Sigmoid colon (tissue), 7 donors: ENCODE measurements around the gene UTP3. TPM values are rescaled to one million over a fixed set of nuclear protein-coding genes. Genes with fewer than 3 reads are reported as not detected.
"Not testable (repeated sequence)": the region's sequence is repeated elsewhere in the genome, so short reads cannot be mapped to it uniquely, and the experiment has no call there.

ENCODE experiments used
- DNase-seq: peaks from one replicate; pipeline ENCODE4 v3.0.0-alpha.2; 2019
- H3K27ac ChIP-seq, 4 donors: fragments of 200-600 bp; sonication (generic); one replicate each; pipeline ENCODE4 v1.5.1; 2016 to 2019; ENCODE audit warnings: mild to moderate bottlenecking in 1 of 4
- H3K27me3 ChIP-seq, 3 donors: fragments of 200-600 bp; sonication (generic); one replicate each; pipeline ENCODE4 v1.5.1; 2019; ENCODE audit warnings: mild to moderate bottlenecking in 1 of 3
- H3K36me3 ChIP-seq, 4 donors: fragments of 200-600 bp; sonication (generic); one replicate each; pipeline ENCODE4 v1.5.1; 2016 to 2019
- H3K4me1 ChIP-seq, 4 donors: fragments of 200-600 bp; sonication (generic); one replicate each; pipeline ENCODE4 v1.5.1; 2017 to 2019
- H3K4me3 ChIP-seq, 4 donors: fragments of 200-600 bp; sonication (generic); one replicate each; pipeline ENCODE4 v1.5.1; 2017 to 2019; ENCODE audit warnings: mild to moderate bottlenecking in 2 of 4, moderate library complexity in 1 of 4
- H3K9me3 ChIP-seq, 4 donors: fragments of 200-600 bp in 3 of 4; sonication (generic) in 3 of 4; one replicate each; pipeline versions ENCODE4 v1.5.1 to v1.6.1; 2013 to 2019
- EP300 ChIP-seq, 4 donors: sonication (generic); formaldehyde crosslinking; IDR thresholded peaks; one replicate each; pipeline ENCODE4 v1.6.1; 2017; ENCODE audit warnings: antibody characterized with exemption in 4 of 4
- POLR2A ChIP-seq, 2 donors: fragments of 450-650 bp; IDR thresholded peaks; one replicate each; pipeline ENCODE4 v1.6.1; 2016; ENCODE audit warnings: antibody characterized with exemption in 2 of 2, mild to moderate bottlenecking in 2 of 2, moderate library complexity in 2 of 2
- POLR2AphosphoS5 ChIP-seq, 4 donors: sonication (generic); formaldehyde crosslinking; IDR thresholded peaks; one replicate each; pipeline ENCODE4 v1.6.1; 2017; ENCODE audit warnings: antibody characterized with exemption in 4 of 4
- WGBS, 2 donors: extraction: QIAGEN DNeasy Blood & Tissue Kit; methylation state at CpG; one replicate each; pipeline ENCODE4 v1.1.7; 2013; 5-methylcytosine and 5-hydroxymethylcytosine counted together
- intact Hi-C: fragments of 100-400 bp; cut with DNase I; formaldehyde crosslinking; loops from one replicate; pipeline ENCODE4 v1.15.1; 2023
- polyA plus RNA-seq, 3 donors: library from polyadenylated mRNA; stranded (reverse); fragments of 200-250 nt; gene quantifications; one replicate each; pipeline ENCODE4 v1.2.3, GENCODE V29; 2013
- total RNA-seq, 4 donors: library from RNA; depleted of rRNA; stranded (reverse); fragments of >200 nt; gene quantifications; one replicate each; pipeline ENCODE4 v1.1.0, GENCODE V29; 2016
- TF ChIP-seq, protein P1 (sequence below), 4 experiments: fragments of 450-650 bp in 3 of 4; fragments of 200-600 bp in 1 of 4; IDR thresholded peaks; one replicate each; pipeline ENCODE4 v1.5.1; 2016 to 2019; ENCODE audit warnings: antibody characterized with exemption in 4 of 4, mild to moderate bottlenecking in 3 of 4, moderate library complexity in 2 of 4
- donor health status: healthy with polysubstance abuse.
- donor health status: Bipolar disorder and iron deficiency.
- donor health status: healthy.

UTP3 gene
- total and polyA plus RNA-seq, 7 donors = 13.4 to 31.8 (median 15.3) TPM

DNA sequence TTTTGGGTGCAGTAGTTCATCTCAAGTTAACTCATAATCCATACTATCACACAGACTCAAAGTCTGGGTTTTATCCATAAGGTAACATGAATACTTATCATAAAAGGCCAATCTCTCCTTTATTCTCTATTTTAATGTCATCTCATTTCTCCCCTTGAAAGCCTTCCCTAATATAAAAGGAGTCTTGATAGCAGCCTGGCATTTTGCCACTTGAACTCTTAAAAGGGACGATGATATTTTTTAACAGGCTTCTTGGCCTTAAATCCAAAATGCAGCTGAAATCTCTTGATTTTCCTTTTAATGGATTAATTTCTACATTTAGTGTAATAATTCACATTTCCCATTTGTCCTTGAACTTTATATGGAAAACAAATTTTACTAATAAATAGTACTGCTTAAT lies 13.6 kb upstream of the UTP3 start:
- Histone ChIP-seq H3K27ac (no peak overlapping the region), H3K36me3 (no peaks in the 10 kb centered on the region), H3K9me3 (no peaks in the 10 kb centered on the region), H3K4me1 (no peaks in the 10 kb centered on the region), H3K4me3 (no peak overlapping the region), H3K27me3 (no peaks in the 10 kb centered on the region)
- 74 to 79% methylated on average over 1 of the region's 1 CpG for WGBS, 2 donors
- no peak for TF ChIP-seq POLR2A (IDR thresholded peaks at IDR 0.05)
- TF ChIP-seq, protein P1, sequence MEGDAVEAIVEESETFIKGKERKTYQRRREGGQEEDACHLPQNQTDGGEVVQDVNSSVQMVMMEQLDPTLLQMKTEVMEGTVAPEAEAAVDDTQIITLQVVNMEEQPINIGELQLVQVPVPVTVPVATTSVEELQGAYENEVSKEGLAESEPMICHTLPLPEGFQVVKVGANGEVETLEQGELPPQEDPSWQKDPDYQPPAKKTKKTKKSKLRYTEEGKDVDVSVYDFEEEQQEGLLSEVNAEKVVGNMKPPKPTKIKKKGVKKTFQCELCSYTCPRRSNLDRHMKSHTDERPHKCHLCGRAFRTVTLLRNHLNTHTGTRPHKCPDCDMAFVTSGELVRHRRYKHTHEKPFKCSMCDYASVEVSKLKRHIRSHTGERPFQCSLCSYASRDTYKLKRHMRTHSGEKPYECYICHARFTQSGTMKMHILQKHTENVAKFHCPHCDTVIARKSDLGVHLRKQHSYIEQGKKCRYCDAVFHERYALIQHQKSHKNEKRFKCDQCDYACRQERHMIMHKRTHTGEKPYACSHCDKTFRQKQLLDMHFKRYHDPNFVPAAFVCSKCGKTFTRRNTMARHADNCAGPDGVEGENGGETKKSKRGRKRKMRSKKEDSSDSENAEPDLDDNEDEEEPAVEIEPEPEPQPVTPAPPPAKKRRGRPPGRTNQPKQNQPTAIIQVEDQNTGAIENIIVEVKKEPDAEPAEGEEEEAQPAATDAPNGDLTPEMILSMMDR (IDR thresholded peaks at IDR 0.05) = no peak
- TF ChIP-seq POLR2AphosphoS5 (IDR thresholded peaks at IDR 0.05) = no peak
- TF ChIP-seq EP300 (IDR thresholded peaks at IDR 0.05) = no peak
- DNase-seq = no peak
- intact Hi-C loops = no loop called here

DNA sequence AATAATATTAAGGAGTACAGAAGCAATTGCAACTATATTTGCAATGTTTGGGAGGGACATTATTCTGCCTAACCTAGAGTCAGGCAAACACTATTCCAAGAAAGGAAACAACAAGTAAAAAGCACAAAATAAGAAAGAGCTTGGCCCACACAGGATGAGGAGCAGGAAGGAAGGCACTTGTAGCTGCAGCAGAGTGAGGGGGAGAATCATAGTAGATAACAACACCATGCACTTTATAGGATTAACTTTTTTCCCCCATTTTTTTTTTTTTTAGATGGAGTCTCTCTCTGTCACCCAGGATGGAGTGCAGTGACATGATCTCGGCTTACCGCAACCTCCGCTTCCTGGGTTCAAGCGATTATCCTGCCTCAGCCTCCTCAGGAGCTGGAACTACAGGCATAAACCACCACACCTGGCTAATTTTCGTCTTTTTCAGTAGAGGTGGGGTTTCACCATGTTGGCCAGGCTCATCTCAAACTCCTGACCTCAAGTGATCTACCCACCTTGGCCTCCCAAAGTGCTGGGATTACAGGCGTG lies 11.7 kb upstream of the UTP3 start:
- TF ChIP-seq, protein P1 (IDR thresholded peaks at IDR 0.05) = no peak
- TF ChIP-seq EP300 (IDR thresholded peaks at IDR 0.05) = no peak
- no peak for TF ChIP-seq POLR2AphosphoS5 (IDR thresholded peaks at IDR 0.05)
- TF ChIP-seq POLR2A (IDR thresholded peaks at IDR 0.05) = no peak
- DNase-seq = no peak
- intact Hi-C loops = no loop called here
- Histone ChIP-seq H3K27ac (no peak overlapping the region), H3K27me3 (no peaks in the 10 kb centered on the region), H3K36me3 (no peaks in the 10 kb centered on the region), H3K9me3 (no peaks in the 10 kb centered on the region), H3K4me1 (no peaks in the 10 kb centered on the region), H3K4me3 (no peak overlapping the region)
- WGBS, 2 donors = 86 to 93% methylated on average over 6 of the region's 6 CpGs

DNA sequence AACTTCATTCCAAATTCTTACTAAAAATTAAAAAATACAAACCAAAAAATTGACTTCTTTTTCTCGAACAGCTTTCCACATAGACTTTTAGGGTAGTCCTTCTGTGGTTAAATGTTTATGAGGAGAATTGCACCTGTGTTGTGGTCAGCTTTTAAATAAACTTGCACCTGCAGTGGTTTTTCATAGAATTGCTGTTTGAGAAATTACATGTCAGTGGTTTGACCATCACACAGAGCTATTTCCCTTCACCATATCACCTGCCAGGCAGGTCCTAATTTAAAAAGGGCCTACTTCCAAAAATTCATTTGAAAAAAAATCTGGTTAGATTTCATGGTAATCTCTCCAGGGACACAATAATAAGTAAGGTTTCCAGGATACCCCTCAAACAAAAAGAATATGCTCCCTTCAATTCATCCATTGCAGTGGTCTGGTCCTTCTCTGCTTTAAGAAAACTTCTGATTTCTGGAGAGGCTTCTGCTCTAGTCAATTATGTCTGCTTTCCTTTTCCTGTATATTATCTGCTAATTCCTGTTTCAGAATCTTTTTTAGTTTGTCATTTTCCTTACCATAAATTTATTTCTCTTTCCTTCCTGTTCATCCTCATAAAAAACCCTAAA lies 9.8 kb upstream of the UTP3 start:
- Histone ChIP-seq H3K27ac (no peak overlapping the region), H3K4me1 (no peaks in the 10 kb centered on the region), H3K4me3 (no peak overlapping the region), H3K27me3 (no peaks in the 10 kb centered on the region), H3K36me3 (no peaks in the 10 kb centered on the region), H3K9me3 (no peaks in the 10 kb centered on the region)
- 60 to 78% methylated on average over 1 of the region's 1 CpG for WGBS, 2 donors
- intact Hi-C loops = no loop called here
- no peak for TF ChIP-seq POLR2AphosphoS5 (IDR thresholded peaks at IDR 0.05)
- TF ChIP-seq, protein P1 (IDR thresholded peaks at IDR 0.05) = no peak
- TF ChIP-seq POLR2A (IDR thresholded peaks at IDR 0.05) = no peak
- TF ChIP-seq EP300 (IDR thresholded peaks at IDR 0.05) = no peak
- no peak for DNase-seq

DNA sequence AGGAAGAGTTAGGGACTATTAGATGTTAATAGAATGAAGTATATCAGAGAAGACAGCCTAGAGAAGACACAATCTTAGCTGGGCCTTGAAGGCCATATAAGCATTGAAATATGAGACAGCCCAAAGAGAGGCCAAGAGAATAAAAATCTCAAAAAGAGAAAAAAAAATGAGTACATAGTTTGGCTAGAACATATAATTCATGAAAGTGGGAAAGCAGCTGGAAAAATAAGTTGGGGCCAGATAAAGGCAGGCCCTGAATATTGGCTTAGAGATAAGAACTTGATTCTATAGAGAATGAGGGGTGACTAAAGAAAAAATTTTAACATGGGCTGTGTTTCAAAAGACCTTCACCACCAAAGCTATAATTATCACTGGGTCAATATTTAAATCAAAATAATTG lies 7.4 kb upstream of the UTP3 start:
- Histone ChIP-seq H3K4me3 (no peak overlapping the region), H3K9me3 (no peaks in the 10 kb centered on the region), H3K27ac (no peak overlapping the region), H3K36me3 (no peaks in the 10 kb centered on the region), H3K4me1 (no peaks in the 10 kb centered on the region), H3K27me3 (no peaks in the 10 kb centered on the region)
- no peak for DNase-seq
- TF ChIP-seq EP300 (IDR thresholded peaks at IDR 0.05) (no peak), POLR2AphosphoS5 (IDR thresholded peaks at IDR 0.05) (no peak), POLR2A (IDR thresholded peaks at IDR 0.05) (no peak)
- TF ChIP-seq, protein P1 (IDR thresholded peaks at IDR 0.05) = no peak
- intact Hi-C loops = no loop called here

DNA sequence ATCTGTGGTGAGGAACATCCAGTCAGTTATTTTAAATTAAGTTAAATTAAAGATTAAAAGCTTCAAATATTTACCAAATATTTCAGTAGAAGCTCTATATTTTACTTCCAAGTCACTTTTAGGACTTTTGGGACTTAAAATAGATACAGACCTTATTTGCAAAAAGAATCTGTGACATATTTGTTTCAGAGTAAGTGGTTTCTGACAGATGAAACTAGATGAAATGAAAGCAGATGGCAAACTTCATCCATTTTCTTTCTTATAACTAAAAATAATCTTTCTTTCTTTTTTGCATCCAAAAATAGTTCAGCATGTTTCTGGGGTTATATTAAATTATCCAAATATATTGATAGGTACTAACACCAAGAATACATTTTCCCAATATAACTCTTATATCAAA lies 6.6 kb upstream of the UTP3 start:
- no peak for DNase-seq
- Histone ChIP-seq H3K4me3 (no peak overlapping the region), H3K27ac (no peak overlapping the region), H3K4me1 (no peaks in the 10 kb centered on the region), H3K27me3 (no peaks in the 10 kb centered on the region), H3K36me3 (no peaks in the 10 kb centered on the region), H3K9me3 (no peaks in the 10 kb centered on the region)
- intact Hi-C loops = no loop called here
- TF ChIP-seq POLR2A (IDR thresholded peaks at IDR 0.05) = no peak
- TF ChIP-seq, protein P1 (IDR thresholded peaks at IDR 0.05) = no peak
- no peak for TF ChIP-seq POLR2AphosphoS5 (IDR thresholded peaks at IDR 0.05)
- no peak for TF ChIP-seq EP300 (IDR thresholded peaks at IDR 0.05)

DNA sequence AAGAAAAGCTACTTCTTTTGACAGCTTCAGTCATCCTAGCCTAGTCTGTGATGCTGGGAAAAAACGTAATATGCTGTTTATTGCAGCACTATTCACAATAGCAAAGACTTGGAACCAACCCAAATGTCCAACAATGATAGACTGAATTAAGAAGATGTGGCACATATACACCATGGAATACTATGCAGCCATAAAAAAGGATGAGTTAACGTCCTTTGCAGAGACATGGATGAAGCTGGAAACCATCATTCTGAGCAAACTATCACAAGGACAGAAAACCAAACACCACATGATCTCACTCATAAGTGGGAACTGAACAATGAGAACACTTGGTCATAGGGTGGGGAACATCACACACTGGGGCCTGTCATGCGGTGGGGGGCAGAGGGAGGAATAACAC lies 6.2 kb upstream of the UTP3 start:
- H3K4me1 ChIP-seq, H3K27ac ChIP-seq, DNase-seq, H3K9me3 ChIP-seq, H3K36me3 ChIP-seq, intact Hi-C loops, H3K4me3 ChIP-seq, H3K27me3 ChIP-seq: not testable (repeated sequence)
- 69 to 81% methylated on average over 3 of the region's 3 CpGs for WGBS, 2 donors
